GM12892 (cell line): ENCODE results near the gene SLC4A2.

Experiments
- POLR2A ChIP-seq: IDR thresholded peaks from 2 replicates; pipeline ENCODE4 v1.6.1; 2011; ENCODE audit warnings: low read depth, low read length, control low read depth
- POLR2AphosphoS5 ChIP-seq: IDR thresholded peaks from 2 replicates; pipeline ENCODE4 v1.6.1; 2011; ENCODE audit warnings: low read depth, low read length, control low read depth
- TAF1 ChIP-seq: IDR thresholded peaks from 2 replicates; pipeline ENCODE4 v1.6.1; 2011; ENCODE audit warnings: low read depth, mild to moderate bottlenecking, control low read depth, low read length, borderline replicate concordance

GRCh38 chr7:151085329-151085690, 25.9 kb downstream of the SLC4A2 start:
- TF ChIP-seq POLR2AphosphoS5 (no peak), POLR2A (no peak), TAF1 (no peak)
